ENCODE results near the gene WDR38. TPM values are rescaled to one million over a fixed set of nuclear protein-coding genes. Genes with fewer than 3 reads are reported as not detected.

Gene WDR38
- total RNA-seq, 1 donor from 2014 or later = not detected

GRCh38 chr9:124812441-124812876 is 40.8 kb upstream of the WDR38 start:
- Histone ChIP-seq H2AFZ (ENCODE audit: low read depth, low read length) (peak overlapping the region; percentile 32), H4K20me1 (ENCODE audit: insufficient read depth, low read length) (no peaks in the 10 kb centered on the region), H3K27me3 (ENCODE audit: insufficient read depth, low read length) (no peaks in the 10 kb centered on the region), H3K4me1 (ENCODE audit: insufficient read depth, low read length) (peaks cover 43% of the 10 kb centered on the region), H3K4me2 (ENCODE audit: low read length) (peak overlapping the region; percentile 75), H3K9me3 (ENCODE audit: insufficient read depth, low read depth, low read length) (no peaks in the 10 kb centered on the region), H3K9ac (ENCODE audit: low read length) (peak overlapping the region; percentile 87), H3K36me3 (ENCODE audit: insufficient read depth, low read length) (no peaks in the 10 kb centered on the region), H3K27ac (ENCODE audit: low read depth, low read length) (peak overlapping the region; percentile 98), H3K79me2 (ENCODE audit: insufficient read depth, low read length) (no peaks in the 10 kb centered on the region), H3K4me3 (ENCODE audit: insufficient read depth, low read depth, low read length) (no peak overlapping the region)
- Mint-ChIP-seq H3K4me1 (ENCODE audit: low read depth, unreplicated experiment) (peaks cover 37% of the 10 kb centered on the region), H3K4me3 (ENCODE audit: unreplicated experiment) (peak overlapping the region; percentile 40), H3K9me3 (ENCODE audit: unreplicated experiment) (no peaks in the 10 kb centered on the region), H3K27me3 (ENCODE audit: low read depth, unreplicated experiment) (no peaks in the 10 kb centered on the region), H3K36me3 (ENCODE audit: low read depth, unreplicated experiment) (peaks cover 7% of the 10 kb centered on the region), H3K27ac (ENCODE audit: unreplicated experiment) (peak overlapping the region; percentile 99)
- TF ChIP-seq EZH2 (IDR thresholded peaks at IDR 0.05; ENCODE audit: insufficient read depth, low read length) = no peak
- FAIRE-seq = peak; percentile 73
- DNase-seq (ENCODE audit: low read depth) = peak; percentile 99

DNA sequence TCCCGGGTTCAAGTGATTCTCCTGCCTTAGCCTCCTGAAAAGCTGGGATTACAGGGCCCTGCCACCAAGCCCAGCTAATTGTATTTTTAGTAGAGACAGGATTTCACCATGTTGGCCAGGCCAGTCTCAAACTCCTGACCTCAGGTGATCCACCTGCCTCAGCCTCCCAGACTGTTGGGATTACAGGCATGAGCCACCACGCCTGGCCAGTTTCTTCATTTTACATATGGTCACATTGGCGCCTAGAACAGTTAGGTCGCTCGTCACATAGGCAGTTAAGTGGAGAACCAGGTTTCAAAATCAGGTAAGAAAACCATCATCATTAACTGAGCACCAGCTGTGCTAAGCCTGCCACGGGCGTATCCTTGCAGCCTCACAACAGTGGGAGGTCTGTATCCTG is 40.2 kb upstream of the WDR38 start:
- no peak for DNase-seq (ENCODE audit: low read depth)

GRCh38 chr9:124813501-124814163 is 39.6 kb upstream of the WDR38 start:
- FAIRE-seq (no peak), DNase-seq (ENCODE audit: low read depth) (peak; percentile 35)
- no peak for TF ChIP-seq EZH2 (IDR thresholded peaks at IDR 0.05; ENCODE audit: insufficient read depth, low read length)
- Mint-ChIP-seq H3K27me3 (ENCODE audit: low read depth, unreplicated experiment) (no peaks in the 10 kb centered on the region), H3K36me3 (ENCODE audit: low read depth, unreplicated experiment) (peaks cover 6% of the 10 kb centered on the region), H3K9me3 (ENCODE audit: unreplicated experiment) (no peaks in the 10 kb centered on the region), H3K4me3 (ENCODE audit: unreplicated experiment) (no peak overlapping the region), H3K4me1 (ENCODE audit: low read depth, unreplicated experiment) (peaks cover 44% of the 10 kb centered on the region), H3K27ac (ENCODE audit: unreplicated experiment) (peak overlapping the region; percentile 93)
- Histone ChIP-seq H3K27me3 (ENCODE audit: insufficient read depth, low read length) (no peaks in the 10 kb centered on the region), H3K9ac (ENCODE audit: low read length) (peak overlapping the region; percentile 77), H3K4me3 (ENCODE audit: insufficient read depth, low read depth, low read length) (no peak overlapping the region), H3K4me1 (ENCODE audit: insufficient read depth, low read length) (peaks cover 49% of the 10 kb centered on the region), H3K4me2 (ENCODE audit: low read length) (peak overlapping the region; percentile 75), H3K9me3 (ENCODE audit: insufficient read depth, low read depth, low read length) (no peaks in the 10 kb centered on the region), H2AFZ (ENCODE audit: low read depth, low read length) (peak overlapping the region; percentile 32), H3K36me3 (ENCODE audit: insufficient read depth, low read length) (no peaks in the 10 kb centered on the region), H3K79me2 (ENCODE audit: insufficient read depth, low read length) (no peaks in the 10 kb centered on the region), H3K27ac (ENCODE audit: low read depth, low read length) (peak overlapping the region; percentile 98), H4K20me1 (ENCODE audit: insufficient read depth, low read length) (no peaks in the 10 kb centered on the region)

More for the DNA sequence above, 40.2 kb upstream of the WDR38 start:
- Histone ChIP-seq H2AFZ (ENCODE audit: low read depth, low read length) (peak overlapping the region; percentile 32), H3K27me3 (ENCODE audit: insufficient read depth, low read length) (no peaks in the 10 kb centered on the region), H3K4me1 (ENCODE audit: insufficient read depth, low read length) (peaks cover 43% of the 10 kb centered on the region), H4K20me1 (ENCODE audit: insufficient read depth, low read length) (no peaks in the 10 kb centered on the region), H3K79me2 (ENCODE audit: insufficient read depth, low read length) (no peaks in the 10 kb centered on the region), H3K4me3 (ENCODE audit: insufficient read depth, low read depth, low read length) (no peak overlapping the region), H3K9ac (ENCODE audit: low read length) (peak overlapping the region; percentile 77), H3K4me2 (ENCODE audit: low read length) (peak overlapping the region; percentile 75), H3K36me3 (ENCODE audit: insufficient read depth, low read length) (no peaks in the 10 kb centered on the region), H3K27ac (ENCODE audit: low read depth, low read length) (peak overlapping the region; percentile 98), H3K9me3 (ENCODE audit: insufficient read depth, low read depth, low read length) (no peaks in the 10 kb centered on the region)
- no peak overlapping the region for H3K4me3 Mint-ChIP-seq (ENCODE audit: unreplicated experiment)
- no peaks in the 10 kb centered on the region for H3K9me3 Mint-ChIP-seq (ENCODE audit: unreplicated experiment)
- no peak for FAIRE-seq
- no peak for TF ChIP-seq CTCF (IDR thresholded peaks at IDR 0.05; ENCODE audit: insufficient read depth, low read depth, low read length)
- no peak for TF ChIP-seq EZH2 (IDR thresholded peaks at IDR 0.05; ENCODE audit: insufficient read depth, low read length)
- H3K27me3 Mint-ChIP-seq (ENCODE audit: low read depth, unreplicated experiment) = no peaks in the 10 kb centered on the region
- H3K36me3 Mint-ChIP-seq (ENCODE audit: low read depth, unreplicated experiment) = peaks cover 8% of the 10 kb centered on the region
- H3K27ac Mint-ChIP-seq (ENCODE audit: unreplicated experiment) = peak overlapping the region; percentile 99
- peaks cover 38% of the 10 kb centered on the region for H3K4me1 Mint-ChIP-seq (ENCODE audit: low read depth, unreplicated experiment)
